Brain microvascular endothelial cell (primary cell): ENCODE data around the gene NDUFAF8.

ENCODE experiments used
- DNase-seq: peaks from one replicate; pipeline ENCODE4 v3.0.0-alpha.2; 2020
- H3K27ac ChIP-seq: fragments of 250-450 bp; sonication (Bioruptor Pico); 2 replicates; pipeline ENCODE4 v1.5.1; 2020; ENCODE audit warnings: mild to moderate bottlenecking, moderate library complexity
- H3K27me3 ChIP-seq: fragments of 250-450 bp; sonication (Bioruptor Pico); replicated peaks from 2 replicates; pipeline ENCODE4 v1.5.1; 2020; ENCODE audit warnings: mild to moderate bottlenecking
- H3K36me3 ChIP-seq: fragments of 250-450 bp; sonication (Bioruptor Pico); replicated peaks from 2 replicates; pipeline ENCODE4 v1.5.1; 2020; ENCODE audit warnings: mild to moderate bottlenecking
- H3K4me3 ChIP-seq: 2 replicates; pipeline ENCODE4 v1.5.1; 2011; ENCODE audit warnings: low read depth, mild to moderate bottlenecking, control low read depth, low read length, moderate library complexity
- in situ Hi-C: cut with HindIII; loops from 2 replicates; pipeline ENCODE4 v1.10.0; 2017; ENCODE audit warnings: low sequenced_read_pairs, low pct_ligation_motif_present
- TF ChIP-seq, protein P1 (sequence below): IDR thresholded peaks from 2 replicates; pipeline ENCODE4 v1.5.1; 2011; ENCODE audit warnings: low read depth, mild to moderate bottlenecking, moderate library complexity, low read length, control low read depth, inconsistent platforms; ENCODE audit errors: missing control alignments

Gene NDUFAF8

DNA sequence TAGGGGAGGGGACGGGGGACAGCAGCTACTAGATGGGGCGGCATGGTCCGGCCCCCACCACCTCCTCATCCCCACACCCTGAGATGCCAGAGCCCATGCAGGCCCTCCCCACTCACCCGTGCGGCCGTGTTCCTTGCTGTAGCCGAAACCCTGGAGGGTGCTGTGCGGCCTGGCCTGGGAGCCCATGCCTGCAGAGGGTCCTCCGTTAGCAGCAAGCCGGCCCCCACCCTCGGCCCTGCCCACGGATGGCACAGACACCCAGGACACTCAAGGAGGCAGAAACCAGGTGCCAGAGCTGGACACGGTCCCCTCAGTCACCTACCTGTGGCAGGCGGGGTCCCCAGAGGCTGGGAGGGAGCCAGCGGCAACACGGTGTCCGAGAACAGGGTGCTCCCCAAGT, 5.8 kb upstream of the NDUFAF8 start:
- no peak overlapping the region for H3K4me3 ChIP-seq
- H3K27ac ChIP-seq, result no peak overlapping the region
- in situ Hi-C loops, result no loop called here
- H3K36me3 ChIP-seq, result peaks cover 33% of the 10 kb centered on the region
- H3K27me3 ChIP-seq, result no peaks in the 10 kb centered on the region
- DNase-seq, result no peak
- TF ChIP-seq, protein P1, sequence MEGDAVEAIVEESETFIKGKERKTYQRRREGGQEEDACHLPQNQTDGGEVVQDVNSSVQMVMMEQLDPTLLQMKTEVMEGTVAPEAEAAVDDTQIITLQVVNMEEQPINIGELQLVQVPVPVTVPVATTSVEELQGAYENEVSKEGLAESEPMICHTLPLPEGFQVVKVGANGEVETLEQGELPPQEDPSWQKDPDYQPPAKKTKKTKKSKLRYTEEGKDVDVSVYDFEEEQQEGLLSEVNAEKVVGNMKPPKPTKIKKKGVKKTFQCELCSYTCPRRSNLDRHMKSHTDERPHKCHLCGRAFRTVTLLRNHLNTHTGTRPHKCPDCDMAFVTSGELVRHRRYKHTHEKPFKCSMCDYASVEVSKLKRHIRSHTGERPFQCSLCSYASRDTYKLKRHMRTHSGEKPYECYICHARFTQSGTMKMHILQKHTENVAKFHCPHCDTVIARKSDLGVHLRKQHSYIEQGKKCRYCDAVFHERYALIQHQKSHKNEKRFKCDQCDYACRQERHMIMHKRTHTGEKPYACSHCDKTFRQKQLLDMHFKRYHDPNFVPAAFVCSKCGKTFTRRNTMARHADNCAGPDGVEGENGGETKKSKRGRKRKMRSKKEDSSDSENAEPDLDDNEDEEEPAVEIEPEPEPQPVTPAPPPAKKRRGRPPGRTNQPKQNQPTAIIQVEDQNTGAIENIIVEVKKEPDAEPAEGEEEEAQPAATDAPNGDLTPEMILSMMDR, result no peak

GRCh38 chr17:81233811-81234505, 5.2 kb upstream of the NDUFAF8 start:
- TF ChIP-seq, protein P1, result no peak
- Histone ChIP-seq H3K27me3 (no peaks in the 10 kb centered on the region), H3K36me3 (peaks cover 31% of the 10 kb centered on the region), H3K27ac (no peak overlapping the region), H3K4me3 (no peak overlapping the region)
- in situ Hi-C loops, result no loop called here
- no peak for DNase-seq

- in situ Hi-C loops, result no loop called here
- Histone ChIP-seq H3K36me3 (peaks cover 31% of the 10 kb centered on the region), H3K27ac (no peak overlapping the region), H3K4me3 (no peak overlapping the region), H3K27me3 (no peaks in the 10 kb centered on the region)
- no peak for DNase-seq
- TF ChIP-seq, protein P1, result no peak
Observed at GRCh38 chr17:81234506-81234855, 4.6 kb upstream of the NDUFAF8 start.

- Histone ChIP-seq H3K27ac (no peak overlapping the region), H3K27me3 (no peaks in the 10 kb centered on the region), H3K36me3 (peaks cover 24% of the 10 kb centered on the region), H3K4me3 (no peak overlapping the region)
- DNase-seq, result no peak
- TF ChIP-seq, protein P1, result no peak
- in situ Hi-C loops, result no loop called here
Observed at GRCh38 chr17:81234940-81235821, 3.9 kb upstream of the NDUFAF8 start.

DNA sequence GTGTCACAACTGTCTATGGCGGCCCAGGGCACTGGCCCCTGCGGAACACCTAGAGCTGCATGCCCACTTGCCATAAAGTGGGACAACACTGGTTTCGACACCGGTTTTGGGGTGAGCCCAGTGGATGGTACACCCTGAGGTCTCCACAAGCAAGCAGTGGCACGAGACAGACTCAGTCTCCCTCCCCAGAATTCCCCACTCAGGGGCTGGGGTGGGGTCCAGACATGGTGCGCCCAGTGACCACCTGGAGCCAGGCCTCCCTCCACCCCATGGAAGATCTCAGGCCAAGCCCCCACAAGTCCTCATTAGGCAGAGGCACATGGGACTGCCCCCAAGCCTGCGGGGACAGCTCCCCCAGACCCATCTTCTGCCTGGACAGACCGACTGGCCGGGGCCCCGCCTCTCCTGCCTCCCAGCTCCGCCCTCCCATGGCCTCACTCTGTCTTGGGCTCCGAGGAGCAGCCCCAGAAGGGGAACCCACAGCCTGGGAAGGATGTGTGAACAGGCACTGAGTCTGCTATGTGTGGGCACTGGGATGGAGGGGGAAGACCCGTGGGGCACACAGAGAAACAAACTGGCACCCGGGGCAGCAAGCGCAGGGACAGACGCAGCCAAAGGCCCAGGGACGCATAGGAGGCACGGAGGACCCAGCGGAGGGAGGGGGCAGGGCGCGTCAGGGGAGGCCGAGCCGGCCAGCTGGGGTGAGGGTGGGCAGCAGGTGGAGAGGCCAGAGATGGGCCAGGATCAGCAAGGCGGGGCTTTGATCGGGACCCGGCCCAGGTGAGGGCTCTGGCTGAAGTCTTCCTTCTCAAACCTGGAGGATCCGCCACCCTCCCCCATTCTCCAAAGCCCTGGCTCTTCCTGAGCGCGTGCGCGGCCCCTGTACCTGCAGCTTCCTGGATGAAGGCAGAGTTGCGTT, 3.0 kb upstream of the NDUFAF8 start:
- TF ChIP-seq, protein P1, result no peak
- DNase-seq, result no peak
- H3K27ac ChIP-seq, result no peak overlapping the region
- H3K4me3 ChIP-seq, result no peak overlapping the region
- in situ Hi-C loops, result no loop called here
- no peaks in the 10 kb centered on the region for H3K27me3 ChIP-seq
- peaks cover 19% of the 10 kb centered on the region for H3K36me3 ChIP-seq
